Parathyroid adenoma (tissue), 2 donors: Measurements from ENCODE around the gene KCNB1.

Experiments used
- H2AFZ ChIP-seq: fragments of 300-600 bp; sonication (generic); one replicate; pipeline ENCODE4 v1.7.0; 2017; ENCODE audit warnings: antibody characterized with exemption, mild to moderate bottlenecking
- H3K27ac ChIP-seq: fragments of 300-600 bp; sonication (generic); one replicate; pipeline ENCODE4 v1.7.0; 2017
- H3K27me3 ChIP-seq: fragments of 300-600 bp; sonication (generic); one replicate; pipeline ENCODE4 v1.7.0; 2017; ENCODE audit warnings: low read length; ENCODE audit not compliant: control insufficient read depth, insufficient read depth
- H3K36me3 ChIP-seq: fragments of 300-600 bp; sonication (generic); one replicate; pipeline ENCODE4 v1.7.0; 2017; ENCODE audit warnings: low read length; ENCODE audit not compliant: control insufficient read depth, insufficient read depth
- H3K4me1 ChIP-seq: fragments of 300-600 bp; sonication (generic); one replicate; pipeline ENCODE4 v1.7.0; 2017; ENCODE audit warnings: control low read depth
- H3K4me2 ChIP-seq: fragments of 300-600 bp; sonication (generic); one replicate; pipeline ENCODE4 v1.7.0; 2017; ENCODE audit warnings: low read length
- H3K4me3 ChIP-seq: fragments of 300-600 bp; sonication (generic); one replicate; pipeline ENCODE4 v1.7.0; 2017; ENCODE audit warnings: low read depth, low read length
- H3K79me2 ChIP-seq: fragments of 300-600 bp; sonication (generic); one replicate; pipeline ENCODE4 v1.7.0; 2017; ENCODE audit warnings: control low read depth
- H3K9ac ChIP-seq: fragments of 300-600 bp; sonication (generic); one replicate; pipeline ENCODE4 v1.7.0; 2017; ENCODE audit warnings: mild to moderate bottlenecking
- H3K9me3 ChIP-seq: fragments of 300-600 bp; sonication (generic); one replicate; pipeline ENCODE4 v1.7.0; 2017; ENCODE audit warnings: low read length; ENCODE audit not compliant: control insufficient read depth
- TF ChIP-seq, protein P1 (sequence below): fragments of 300-600 bp; sonication (generic); IDR thresholded peaks from one replicate; pipeline ENCODE4 v1.7.0; 2017; ENCODE audit warnings: antibody characterized with exemption, mild to moderate bottlenecking
- donor health status: primary hyperparathyroidism.

KCNB1 gene

DNA sequence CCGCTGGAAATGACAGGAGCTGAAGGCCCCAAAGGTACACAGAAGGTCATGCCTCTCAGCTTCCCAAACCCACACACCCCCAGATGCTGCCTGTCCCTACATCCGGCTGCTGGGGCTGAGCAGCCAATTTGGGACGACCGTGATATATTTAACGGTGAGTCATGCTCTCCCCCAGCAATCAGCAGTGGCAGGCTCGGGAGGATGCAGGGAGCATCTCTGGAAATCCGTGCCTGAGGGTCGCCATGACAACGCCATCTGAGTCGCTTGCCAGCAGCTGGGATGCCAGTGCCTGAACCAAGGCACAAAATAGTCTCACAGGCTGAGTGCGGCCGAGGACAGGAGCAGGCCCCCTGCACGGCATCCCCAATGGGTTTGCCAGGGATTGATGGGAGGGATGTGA lies 57.9 kb downstream of the KCNB1 start:
- Histone ChIP-seq H3K27ac (no peak overlapping the region), H3K36me3 (no peaks in the 10 kb centered on the region), H3K4me3 (no peak overlapping the region), H2AFZ (no peak overlapping the region), H3K79me2 (no peaks in the 10 kb centered on the region), H3K4me1 (peaks cover 4% of the 10 kb centered on the region), H3K9ac (no peak overlapping the region), H3K27me3 (no peaks in the 10 kb centered on the region), H3K9me3 (no peaks in the 10 kb centered on the region), H3K4me2 (no peak overlapping the region)
- TF ChIP-seq, protein P1, sequence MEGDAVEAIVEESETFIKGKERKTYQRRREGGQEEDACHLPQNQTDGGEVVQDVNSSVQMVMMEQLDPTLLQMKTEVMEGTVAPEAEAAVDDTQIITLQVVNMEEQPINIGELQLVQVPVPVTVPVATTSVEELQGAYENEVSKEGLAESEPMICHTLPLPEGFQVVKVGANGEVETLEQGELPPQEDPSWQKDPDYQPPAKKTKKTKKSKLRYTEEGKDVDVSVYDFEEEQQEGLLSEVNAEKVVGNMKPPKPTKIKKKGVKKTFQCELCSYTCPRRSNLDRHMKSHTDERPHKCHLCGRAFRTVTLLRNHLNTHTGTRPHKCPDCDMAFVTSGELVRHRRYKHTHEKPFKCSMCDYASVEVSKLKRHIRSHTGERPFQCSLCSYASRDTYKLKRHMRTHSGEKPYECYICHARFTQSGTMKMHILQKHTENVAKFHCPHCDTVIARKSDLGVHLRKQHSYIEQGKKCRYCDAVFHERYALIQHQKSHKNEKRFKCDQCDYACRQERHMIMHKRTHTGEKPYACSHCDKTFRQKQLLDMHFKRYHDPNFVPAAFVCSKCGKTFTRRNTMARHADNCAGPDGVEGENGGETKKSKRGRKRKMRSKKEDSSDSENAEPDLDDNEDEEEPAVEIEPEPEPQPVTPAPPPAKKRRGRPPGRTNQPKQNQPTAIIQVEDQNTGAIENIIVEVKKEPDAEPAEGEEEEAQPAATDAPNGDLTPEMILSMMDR: no peak

DNA sequence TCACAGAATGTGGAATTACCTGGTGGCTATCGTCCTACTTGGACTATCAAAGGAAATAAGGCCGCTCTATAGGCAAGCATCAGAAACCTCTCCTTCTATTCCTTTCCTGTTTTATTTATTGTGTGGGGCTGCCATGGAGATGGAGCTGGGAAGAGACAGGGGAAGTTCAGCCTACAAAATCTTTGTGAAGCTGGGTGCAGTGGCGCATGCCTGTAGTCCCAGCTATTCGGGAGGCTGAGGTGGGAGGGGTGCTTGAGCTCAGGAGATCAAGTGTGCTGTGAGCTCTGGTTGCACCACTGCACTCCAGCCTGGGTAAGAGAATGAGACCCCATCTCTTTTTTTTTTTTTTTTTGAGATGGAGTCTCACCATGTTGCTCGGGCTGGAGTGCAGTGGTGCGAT lies 60.3 kb downstream of the KCNB1 start:
- H3K4me3 ChIP-seq: no peak overlapping the region
- no peak overlapping the region for H3K9ac ChIP-seq
- H3K27ac ChIP-seq: no peak overlapping the region
- H2AFZ ChIP-seq: no peak overlapping the region
- no peaks in the 10 kb centered on the region for H3K4me1 ChIP-seq
- H3K79me2 ChIP-seq: no peaks in the 10 kb centered on the region
- H3K27me3 ChIP-seq: no peaks in the 10 kb centered on the region
- H3K9me3 ChIP-seq: no peaks in the 10 kb centered on the region
- no peak overlapping the region for H3K4me2 ChIP-seq
- no peaks in the 10 kb centered on the region for H3K36me3 ChIP-seq
- TF ChIP-seq, protein P1: no peak

DNA sequence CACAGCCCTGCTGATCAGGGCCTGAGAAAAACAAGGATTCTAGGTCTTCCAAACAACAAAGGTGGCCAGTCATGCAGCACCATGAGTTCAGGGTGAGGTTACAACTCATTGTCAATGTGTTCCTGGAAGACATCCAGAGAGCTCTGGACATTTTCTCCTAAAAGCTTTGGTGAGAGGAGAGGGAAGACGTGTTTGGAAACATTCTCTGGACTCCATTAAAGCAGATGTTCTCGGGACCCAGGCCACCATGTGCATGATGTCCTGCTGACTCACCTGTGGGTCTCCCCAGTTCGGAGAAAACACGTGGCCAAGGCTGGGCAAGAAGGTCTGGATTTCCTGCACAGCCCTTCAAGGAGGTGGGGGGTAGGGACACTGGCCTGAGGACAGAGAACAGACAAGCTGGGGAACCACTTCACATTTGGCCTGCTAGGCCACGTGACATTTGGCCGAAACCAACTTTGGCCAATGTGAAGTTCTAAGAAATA lies 61.6 kb downstream of the KCNB1 start:
- H3K9me3 ChIP-seq: no peaks in the 10 kb centered on the region
- no peaks in the 10 kb centered on the region for H3K79me2 ChIP-seq
- no peak overlapping the region for H2AFZ ChIP-seq
- H3K4me1 ChIP-seq: no peaks in the 10 kb centered on the region
- TF ChIP-seq, protein P1: no peak
- no peaks in the 10 kb centered on the region for H3K27me3 ChIP-seq
- no peak overlapping the region for H3K4me3 ChIP-seq
- H3K4me2 ChIP-seq: no peak overlapping the region
- no peak overlapping the region for H3K27ac ChIP-seq
- H3K9ac ChIP-seq: no peak overlapping the region
- no peaks in the 10 kb centered on the region for H3K36me3 ChIP-seq

DNA sequence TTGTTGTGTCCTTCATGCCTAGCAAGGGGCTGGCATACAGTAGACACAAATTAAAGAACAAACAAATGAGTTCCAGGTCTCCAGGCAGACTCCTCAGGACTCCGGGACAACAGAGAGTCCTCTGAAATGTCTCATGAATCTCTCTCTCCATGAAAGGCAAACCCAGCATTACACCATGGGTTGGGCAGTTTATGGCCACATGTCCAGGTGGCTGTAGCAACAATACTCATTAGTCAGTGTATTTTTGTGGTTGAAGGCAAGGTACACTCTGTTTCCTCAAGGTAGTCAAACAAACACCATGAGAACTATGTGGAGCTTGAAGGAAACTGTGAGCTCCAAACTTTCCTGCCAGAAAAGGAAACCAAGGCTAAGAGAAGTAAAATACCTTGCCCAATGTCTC lies 62.2 kb downstream of the KCNB1 start:
- Histone ChIP-seq H3K9ac (no peak overlapping the region), H3K9me3 (no peaks in the 10 kb centered on the region), H3K36me3 (no peaks in the 10 kb centered on the region), H2AFZ (no peak overlapping the region), H3K79me2 (no peaks in the 10 kb centered on the region), H3K27me3 (no peaks in the 10 kb centered on the region), H3K4me3 (no peak overlapping the region), H3K4me2 (no peak overlapping the region), H3K4me1 (no peaks in the 10 kb centered on the region), H3K27ac (no peak overlapping the region)
- TF ChIP-seq, protein P1: no peak

DNA sequence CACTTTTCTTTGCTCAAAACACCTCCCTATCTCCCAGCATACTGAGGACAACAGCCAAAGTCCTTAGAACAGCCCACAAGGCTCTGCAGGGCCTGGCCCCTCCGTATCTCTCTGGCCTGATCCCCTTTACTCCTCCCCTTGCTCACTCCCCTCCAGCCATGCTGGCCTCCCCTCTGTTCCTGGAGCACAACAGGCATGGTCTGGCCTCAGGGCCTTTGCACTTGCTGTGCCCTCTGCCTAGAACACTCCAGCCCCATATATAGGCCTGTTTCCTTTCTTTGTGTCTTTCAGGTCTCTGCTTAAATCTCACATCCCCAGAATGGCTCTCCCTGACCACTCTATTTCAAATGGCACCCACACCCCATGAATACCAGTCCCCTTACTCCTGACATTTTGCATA lies 62.7 kb downstream of the KCNB1 start:
- Histone ChIP-seq H2AFZ (no peak overlapping the region), H3K9ac (no peak overlapping the region), H3K4me2 (no peak overlapping the region), H3K9me3 (no peaks in the 10 kb centered on the region), H3K4me1 (no peaks in the 10 kb centered on the region), H3K27ac (no peak overlapping the region), H3K27me3 (no peaks in the 10 kb centered on the region), H3K4me3 (no peak overlapping the region), H3K79me2 (no peaks in the 10 kb centered on the region), H3K36me3 (no peaks in the 10 kb centered on the region)
- TF ChIP-seq, protein P1: no peak
